Activated gamma-delta T cell (primary cell): ENCODE data around the gene PLEKHM2.
A peak's percentile ranks its signal among the peaks of the same experiment; 100 is the strongest.
"Not testable (repeated sequence)": the region's sequence is repeated elsewhere in the genome, so short reads cannot be mapped to it uniquely, and the experiment has no call there.

ENCODE experiments used
- DNase-seq: peaks from one replicate; lab custom pipeline; 2025; lab: John Stamatoyannopoulos, UW
- total RNA-seq, 2 donors: gene quantifications; one replicate each; lab custom pipeline; 2026; lab: John Stamatoyannopoulos, UW

The PLEKHM2 gene
- total RNA-seq: 83.8 to 97.2 reads per million in 2 donors

GRCh38 chr1:15684042-15684461, at the start of gene PLEKHM2:
Gene PLEKHM2 (plus strand): TSS chr1:15684320. CDS start chr1:15684559, 239 bp downstream.
- DNase-seq: peak; percentile 36

DNA sequence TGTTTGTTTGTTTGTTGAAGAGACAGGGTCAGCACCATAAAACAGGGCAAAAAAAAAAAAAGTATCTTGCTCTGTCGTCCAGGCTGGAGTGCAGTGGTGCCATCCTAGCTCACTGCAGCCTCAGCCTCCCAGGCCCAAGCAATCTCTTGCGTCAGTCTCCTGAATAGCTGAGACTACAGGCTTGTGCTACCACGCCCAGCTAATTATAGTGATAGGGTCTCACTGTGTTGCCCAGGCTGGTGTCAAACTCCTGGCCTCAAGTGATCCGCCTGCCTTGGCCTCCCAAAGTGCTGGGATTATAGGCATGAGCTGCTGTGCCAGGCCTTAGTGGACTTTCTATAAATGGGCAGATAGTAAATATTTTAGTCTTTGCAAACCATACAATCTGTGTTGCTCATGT, 47.7 kb upstream of the PLEKHM2 start:
- no peak for DNase-seq

DNA sequence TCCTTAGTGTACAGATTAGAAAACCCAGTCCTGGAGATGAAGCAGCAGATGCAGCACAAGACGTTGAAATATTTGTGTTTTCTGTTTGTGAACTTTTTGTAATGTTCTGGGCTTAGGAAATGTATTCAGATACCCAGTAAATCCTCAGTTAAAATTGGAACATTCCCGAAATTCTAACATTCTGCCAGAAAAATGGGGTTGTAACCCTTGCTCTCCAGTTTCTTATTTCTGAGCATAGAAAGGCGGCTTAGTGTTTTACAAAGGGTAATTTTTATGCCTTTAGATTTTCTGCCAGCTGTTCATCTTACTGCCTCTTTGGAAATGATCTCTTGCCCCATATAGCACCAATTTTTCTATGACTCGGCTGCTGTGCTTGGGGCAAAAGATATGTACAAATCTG, 46.3 kb upstream of the PLEKHM2 start:
- no peak for DNase-seq

DNA sequence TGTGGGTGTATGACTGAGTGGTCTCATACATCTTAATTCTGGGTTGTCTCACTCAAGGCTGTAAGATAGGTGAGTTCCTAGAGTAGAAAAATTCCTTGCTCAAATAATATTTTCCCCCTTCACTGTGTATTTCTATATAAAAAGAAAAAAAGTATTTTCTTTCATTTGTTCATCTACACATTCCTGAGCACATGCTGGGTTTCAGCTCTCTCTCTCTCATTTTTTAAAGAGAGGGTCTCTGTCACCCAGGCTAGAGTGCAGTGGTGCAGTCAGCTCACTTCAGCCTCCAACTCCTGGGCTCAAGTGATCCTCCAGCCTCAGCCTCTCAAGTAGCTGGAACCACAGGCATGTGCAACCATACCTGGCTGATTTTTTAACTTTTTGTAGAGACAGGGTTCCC, 44.9 kb upstream of the PLEKHM2 start:
- no peak for DNase-seq

GRCh38 chr1:15639931-15640330, 44.2 kb upstream of the PLEKHM2 start:
- no peak for DNase-seq

DNA sequence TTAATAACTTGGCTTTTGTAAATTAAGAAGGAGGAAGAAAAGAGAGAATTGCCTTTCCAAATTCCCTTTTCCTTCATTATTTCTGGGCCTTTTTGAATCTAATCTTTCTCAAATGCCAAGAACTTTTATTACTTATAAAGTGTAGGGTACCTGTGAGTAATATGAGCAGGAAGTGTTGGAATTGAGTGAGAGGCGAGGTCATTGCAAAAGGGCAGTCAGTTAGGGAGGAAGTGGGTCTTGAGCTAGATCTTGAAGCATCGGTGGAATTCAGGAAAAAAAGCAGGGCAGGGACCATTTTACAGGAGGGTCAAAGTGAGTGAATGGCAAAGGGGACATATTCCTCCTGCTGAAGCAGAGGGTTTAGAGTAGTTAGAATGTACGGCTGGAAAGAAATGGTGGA, 43.5 kb upstream of the PLEKHM2 start:
- DNase-seq: no peak

DNA sequence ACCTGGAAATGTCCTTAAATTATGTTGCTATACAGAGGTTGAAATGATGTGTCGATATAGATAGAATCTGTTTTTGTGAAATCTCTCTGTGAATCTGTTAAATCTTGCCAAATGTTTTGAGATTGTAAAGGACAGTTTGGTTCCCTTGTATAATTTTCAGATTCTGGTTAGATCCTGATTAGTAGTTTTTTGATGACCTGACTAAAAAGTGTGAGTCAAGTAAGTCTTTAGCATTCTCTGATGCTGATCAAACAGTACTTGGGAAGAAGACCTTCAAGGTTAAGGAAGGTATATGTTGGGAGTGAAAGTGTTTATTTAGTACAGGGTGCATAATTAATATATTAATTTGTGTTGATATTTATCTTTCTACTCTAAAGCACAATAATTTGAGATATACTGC, 34.2 kb upstream of the PLEKHM2 start:
- no peak for DNase-seq

DNA sequence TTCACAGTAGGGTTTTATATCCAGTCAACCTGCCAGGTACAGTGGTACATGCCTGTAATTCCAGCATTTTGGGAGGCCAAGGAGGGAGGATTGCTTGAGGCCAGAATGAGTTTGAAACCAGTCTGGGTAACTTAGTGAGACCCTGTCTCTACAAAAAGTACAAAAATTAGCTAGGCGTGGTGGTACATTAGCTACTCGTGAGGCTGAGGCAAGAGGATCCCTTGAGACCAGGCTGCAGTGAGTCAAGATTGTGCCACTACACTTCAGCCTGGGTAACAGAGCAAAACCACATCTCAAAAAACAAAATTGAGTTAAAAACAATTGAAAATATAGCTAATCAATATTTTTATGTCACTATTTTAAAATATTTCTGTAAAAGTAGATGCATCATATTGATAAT, 33.7 kb upstream of the PLEKHM2 start:
- no peak for DNase-seq

DNA sequence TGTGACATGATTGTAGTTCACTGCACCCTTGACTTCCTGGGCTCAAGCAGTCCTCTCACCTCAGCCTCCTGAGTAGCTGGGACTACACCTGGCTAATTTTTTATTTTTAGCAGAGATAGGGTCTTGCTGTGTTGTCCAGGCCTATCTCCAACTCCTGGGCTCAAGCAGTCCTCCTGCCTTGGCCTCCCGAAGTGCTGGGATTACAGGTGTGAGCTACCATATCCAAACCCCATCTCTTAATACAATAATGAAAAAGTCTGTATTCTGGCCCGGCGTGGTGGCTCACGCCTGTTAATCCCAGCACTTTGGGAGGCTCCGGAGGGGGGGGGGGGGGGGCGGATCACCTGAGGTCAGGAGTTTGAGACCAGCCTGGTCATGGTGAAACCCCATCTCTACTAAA, 32.0 kb upstream of the PLEKHM2 start:
- DNase-seq: not testable (repeated sequence)

GRCh38 chr1:15654091-15654690, 29.9 kb upstream of the PLEKHM2 start:
- DNase-seq: no peak

DNA sequence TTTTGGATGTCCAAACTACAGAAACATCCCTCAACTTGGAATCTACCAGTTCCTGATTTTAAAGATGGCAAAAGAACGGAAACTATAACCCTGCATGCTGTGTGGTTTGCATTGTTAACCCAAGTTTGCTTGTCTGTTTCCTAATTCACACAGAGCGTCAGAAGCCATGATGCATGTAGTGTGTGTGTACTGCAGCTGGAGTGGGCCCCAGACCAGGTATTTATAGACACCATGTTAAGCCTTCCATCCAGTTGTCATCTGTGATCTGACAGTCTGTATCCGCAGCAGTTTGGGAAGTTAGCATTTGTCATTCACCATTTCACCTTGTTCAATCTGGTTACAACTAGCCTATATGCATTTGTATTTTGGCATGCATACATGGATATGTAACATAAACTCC, 27.7 kb upstream of the PLEKHM2 start:
- DNase-seq: no peak

DNA sequence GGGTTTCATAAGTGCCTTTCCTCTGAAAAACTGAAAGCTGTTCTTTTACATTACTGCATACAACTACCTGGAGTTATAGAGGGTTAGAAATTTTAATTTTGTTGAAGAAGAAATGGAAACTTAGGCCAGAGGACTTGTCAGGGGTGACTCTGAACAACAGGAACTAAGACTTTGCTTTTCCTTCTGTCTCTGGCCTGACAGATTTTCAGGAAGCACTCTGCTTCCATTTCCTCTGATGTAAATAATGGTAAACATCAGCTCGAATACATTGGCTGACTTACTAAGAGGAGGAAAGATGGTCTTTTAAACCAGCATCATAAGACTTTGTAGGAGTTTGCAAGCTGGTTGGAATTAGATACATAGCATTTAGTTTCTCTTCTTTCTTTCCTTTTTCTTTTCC, 27.1 kb upstream of the PLEKHM2 start:
- no peak for DNase-seq

DNA sequence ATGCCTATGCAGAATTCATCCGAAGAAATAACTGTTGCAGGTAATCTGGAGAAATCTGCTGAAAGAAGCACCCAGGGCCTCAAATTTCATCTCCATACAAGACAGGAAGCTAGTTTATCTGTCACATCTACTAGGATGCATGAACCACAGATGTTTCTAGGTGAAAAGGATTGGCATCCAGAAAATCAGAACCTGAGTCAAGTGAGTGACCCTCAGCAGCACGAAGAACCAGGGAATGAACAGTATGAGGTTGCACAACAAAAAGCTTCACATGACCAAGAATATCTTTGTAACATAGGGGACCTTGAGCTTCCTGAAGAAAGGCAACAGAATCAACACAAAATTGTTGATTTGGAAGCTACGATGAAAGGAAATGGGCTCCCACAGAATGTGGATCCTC, 24.0 kb upstream of the PLEKHM2 start:
- no peak for DNase-seq

- no peak for DNase-seq
Measured at GRCh38 chr1:15662477-15662876, 21.6 kb upstream of the PLEKHM2 start.

DNA sequence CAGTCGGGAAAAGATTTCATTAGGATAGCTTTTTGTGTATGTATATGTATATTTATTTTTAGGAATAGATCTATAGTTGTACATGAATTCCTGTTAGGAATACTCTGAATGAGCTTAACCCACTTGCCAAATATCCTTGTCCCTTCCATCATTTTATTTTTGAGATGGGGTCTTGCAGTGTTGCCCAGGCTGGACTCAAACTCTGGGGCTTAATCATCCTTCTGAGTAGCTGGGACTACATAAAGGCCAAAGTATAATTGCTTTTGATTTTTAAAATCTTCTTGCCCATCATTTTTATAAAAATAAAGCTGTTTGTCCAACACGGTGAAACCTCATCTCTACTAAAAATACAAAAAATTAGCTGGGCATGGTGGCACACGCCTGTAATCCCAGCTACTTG, 20.2 kb upstream of the PLEKHM2 start:
- no peak for DNase-seq

DNA sequence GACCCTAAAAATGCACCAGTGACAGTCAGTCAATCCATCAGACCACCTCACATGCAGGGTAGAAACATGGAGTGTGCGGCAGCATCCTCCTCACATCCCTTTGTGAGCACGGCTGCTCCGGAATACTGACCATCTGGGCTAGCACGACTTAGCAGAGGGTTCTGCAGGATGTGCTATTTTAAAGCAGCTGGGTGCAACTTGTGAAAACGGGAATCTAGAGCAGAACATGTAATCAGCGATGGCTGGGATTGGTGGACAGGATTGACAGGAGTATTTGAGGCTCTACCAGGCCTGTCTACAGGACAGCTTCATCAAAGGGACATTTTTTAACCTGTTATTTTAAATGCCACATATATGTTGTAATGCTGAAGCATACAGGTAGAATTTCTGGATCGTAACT, 16.8 kb upstream of the PLEKHM2 start:
- no peak for DNase-seq

GRCh38 chr1:15668089-15668754, 15.9 kb upstream of the PLEKHM2 start:
- no peak for DNase-seq

- DNase-seq: no peak
Measured at GRCh38 chr1:15669074-15669473, 15.0 kb upstream of the PLEKHM2 start.

DNA sequence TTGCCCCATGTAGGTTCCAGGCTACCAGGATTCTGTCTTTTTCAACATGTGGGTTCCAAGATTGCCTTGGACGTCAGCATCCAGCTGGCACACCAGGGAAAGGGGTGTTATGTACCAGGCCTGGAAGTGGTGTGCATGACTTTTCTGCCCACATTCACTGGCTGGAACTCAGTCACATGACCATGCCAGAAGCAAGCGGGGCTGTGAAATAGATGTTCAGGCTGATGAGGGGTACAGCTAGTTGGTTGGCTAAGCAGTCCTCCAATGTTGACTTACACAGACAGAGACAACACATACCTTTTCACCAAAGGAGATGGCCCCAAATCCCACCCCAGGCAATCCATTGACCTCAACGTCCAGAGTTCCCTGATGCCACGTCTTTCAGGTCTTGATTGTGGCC, 14.3 kb upstream of the PLEKHM2 start:
- DNase-seq: no peak

- DNase-seq: no peak
Measured at GRCh38 chr1:15671430-15671829, 12.7 kb upstream of the PLEKHM2 start.

- DNase-seq: no peak
Measured at GRCh38 chr1:15674386-15675159, 9.5 kb upstream of the PLEKHM2 start.

- no peak for DNase-seq
Measured at GRCh38 chr1:15676010-15676409, 8.1 kb upstream of the PLEKHM2 start.
